HG02981 (cell line): ENCODE measurements around the gene FOXO3.

ENCODE experiments used
- ATAC-seq: cut with Tn5 transposase; IDR thresholded peaks from one replicate; pipeline ENCODE4 v1.9.1; 2021; ENCODE audit warnings: mild to moderate bottlenecking, moderate library complexity; ENCODE audit not compliant: unreplicated experiment

FOXO3 gene

DNA sequence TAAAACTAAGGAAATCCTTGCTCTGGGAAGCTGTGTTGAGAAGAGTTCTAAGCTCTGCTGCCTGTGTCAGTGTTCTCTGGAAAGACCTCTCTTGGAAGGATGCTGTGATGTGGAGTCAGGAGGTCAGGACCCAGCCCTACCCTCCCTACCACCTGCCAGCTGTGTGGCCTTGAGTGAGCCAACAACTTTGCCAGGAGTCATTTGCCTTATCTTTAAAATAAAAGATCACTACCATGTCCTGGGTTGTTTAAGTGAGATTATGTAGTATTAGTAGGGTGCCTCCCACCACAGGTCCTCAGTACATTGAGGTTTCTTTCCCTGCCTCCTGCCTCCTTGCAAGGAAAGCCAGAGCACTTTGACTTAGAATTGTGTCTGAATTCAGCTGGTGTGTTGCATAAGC is 64.9 kb downstream of the FOXO3 start:
- no peak for ATAC-seq

DNA sequence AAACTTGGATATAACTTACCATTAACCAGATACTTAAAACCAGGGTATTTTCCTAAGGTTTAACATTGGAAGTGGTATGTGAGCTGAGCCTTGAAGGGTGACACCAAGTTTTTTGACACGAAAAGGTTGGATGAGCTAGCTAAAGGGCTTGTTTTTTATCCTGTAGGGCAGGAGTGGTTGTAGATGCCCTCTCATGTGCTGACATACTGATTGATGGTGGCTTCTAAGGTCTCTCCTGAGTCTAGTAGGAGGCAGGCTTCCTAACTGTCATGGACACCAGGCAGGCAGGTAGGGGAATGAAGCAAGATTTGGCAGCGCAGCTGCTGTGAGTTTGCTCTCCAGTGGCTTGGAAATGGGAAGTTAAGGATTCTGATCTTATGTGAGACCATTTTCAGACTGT is 66.1 kb downstream of the FOXO3 start:
- ATAC-seq, result no peak

DNA sequence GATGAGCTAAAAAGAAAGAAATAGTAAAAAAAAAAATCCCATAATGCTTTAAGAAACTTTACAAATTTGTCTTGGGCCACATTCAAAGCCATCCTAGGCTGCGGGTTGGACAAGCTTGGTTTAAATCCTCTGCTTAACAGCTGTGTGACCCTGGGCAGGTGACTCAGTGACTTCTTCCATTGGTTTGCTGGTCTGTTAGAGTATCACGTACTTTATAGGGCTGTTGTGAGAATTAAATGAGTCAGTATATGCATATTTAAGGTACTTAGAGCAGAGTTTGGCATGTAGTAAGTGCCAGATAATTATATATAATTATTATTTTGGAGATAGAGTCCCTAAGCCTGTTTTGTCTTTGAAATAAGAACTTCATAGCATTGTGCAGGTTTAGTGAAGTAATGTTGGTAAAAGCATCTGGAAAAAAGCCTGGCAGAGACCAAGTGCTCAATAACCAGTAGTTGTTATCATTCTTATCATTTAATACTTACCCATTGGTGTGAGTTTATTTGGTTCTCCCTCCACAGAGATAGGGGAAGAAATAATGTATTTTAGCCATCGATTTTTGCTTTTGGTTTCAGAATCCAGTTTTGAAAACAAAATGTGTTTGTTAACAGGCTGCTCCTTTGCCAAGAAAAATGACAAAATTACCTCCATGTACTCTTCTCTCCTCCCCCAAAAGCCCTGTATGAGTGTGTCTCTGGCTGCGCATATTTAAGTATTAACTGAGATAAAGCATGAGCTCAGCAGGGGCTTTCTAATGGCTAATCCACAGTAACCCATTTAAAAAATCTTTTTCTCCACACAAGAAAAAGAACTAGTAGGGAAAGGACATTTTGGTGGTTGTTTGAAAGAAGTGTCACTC is 67.2 kb downstream of the FOXO3 start:
- no peak for ATAC-seq

DNA sequence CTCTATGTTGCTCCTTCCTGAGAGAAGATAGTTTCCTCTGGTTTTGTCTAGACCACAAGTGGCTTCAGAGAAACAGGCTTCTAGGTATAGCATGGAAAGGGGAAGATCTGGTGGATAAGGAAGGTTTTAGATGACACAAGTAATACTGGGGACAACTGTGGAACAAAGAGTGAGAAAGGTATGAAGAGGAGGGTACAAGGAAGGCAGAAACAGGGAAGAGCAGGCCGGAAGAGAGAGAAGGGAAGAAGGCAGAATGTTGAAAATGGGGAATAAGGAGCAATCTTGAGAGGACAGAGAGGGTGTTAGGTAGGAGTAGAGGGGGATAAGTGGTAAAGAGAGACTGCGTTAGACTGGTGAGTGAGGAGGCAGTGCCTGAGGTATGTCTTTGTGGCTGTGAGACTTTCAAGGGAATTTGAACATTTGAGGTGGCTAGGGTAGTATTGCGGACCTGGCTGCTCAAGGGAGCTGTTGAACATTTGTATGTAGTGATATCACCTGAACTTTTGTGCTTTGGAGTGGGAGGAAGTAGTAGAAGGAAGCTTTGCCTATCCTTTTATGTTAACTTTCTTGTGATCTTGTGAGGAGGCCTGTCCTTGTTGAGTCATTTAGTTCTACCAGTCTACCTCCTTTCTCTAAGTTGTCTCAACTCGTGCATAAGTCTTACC is 69.5 kb downstream of the FOXO3 start:
- no peak for ATAC-seq

DNA sequence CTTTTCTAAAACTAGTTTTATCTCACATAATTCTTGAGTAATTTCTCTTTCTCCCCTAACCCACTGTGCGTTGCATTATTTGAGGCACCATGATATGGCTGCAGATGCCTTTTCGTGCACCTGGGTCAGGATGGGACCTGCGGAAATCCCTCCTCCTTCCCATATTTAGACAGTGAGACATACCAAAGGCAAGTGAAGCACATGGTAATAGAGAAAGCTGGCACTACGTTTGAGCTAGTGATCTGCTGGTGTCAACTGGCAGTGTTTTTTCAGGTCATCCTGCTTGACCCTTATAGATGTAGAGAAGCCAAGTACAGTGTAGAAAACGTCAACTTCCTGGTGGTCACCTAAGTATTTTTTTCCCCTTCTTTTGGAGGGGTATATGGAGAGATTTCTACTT is 71.7 kb downstream of the FOXO3 start:
- ATAC-seq, result no peak

DNA sequence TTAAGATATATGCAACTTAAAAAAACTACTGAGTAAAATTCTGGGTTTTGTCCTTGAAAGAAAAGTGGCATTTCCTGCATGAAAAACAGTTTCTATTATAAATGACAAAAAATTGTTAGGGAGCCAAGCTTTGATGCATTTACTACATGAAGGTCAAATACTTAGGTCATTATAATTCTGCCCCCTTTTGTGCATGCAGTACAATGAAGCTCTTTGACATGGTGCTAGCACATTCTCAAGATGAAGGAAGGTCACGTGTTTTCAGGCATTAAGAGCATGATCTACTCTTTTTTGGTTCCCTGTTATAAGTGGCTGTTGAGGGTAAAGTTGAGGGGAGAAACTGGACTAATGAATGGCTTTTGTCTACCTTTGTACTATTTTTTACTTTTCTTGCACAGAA is 72.7 kb downstream of the FOXO3 start:
- no peak for ATAC-seq

DNA sequence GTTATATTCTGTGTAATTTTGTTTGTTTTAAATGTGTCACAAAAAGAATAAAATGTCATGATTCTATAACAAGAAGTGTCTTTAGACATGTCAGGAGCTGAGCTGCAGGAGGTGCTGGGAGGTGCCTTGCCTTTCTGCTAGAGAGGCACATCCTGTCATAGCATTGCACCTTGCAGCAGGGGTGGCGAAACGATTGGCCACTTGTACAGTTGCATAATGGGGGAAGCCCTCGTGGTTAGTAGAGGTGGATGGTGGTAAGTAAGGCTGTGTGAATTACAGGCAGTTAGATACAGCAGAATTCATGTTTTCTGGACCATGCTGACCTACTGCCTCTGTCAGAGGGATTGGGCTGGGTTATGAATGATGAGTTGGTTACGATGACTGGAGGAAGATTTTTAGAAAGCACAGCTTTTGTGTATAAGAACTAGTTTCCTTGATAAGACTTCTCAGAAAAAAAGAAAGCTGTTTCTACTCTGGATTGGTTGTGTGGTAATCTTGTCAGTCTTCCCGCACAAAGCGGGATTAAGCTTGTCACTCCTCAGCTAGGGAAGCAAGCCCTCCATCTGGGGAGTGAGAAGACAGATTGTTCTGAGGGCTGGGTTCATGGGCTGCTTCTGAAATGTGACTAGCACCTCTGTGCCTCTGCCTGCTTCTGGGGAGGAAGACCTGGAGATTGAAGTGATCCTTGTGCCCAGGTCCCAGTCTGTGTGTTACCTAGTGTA is 74.9 kb downstream of the FOXO3 start:
- no peak for ATAC-seq

DNA sequence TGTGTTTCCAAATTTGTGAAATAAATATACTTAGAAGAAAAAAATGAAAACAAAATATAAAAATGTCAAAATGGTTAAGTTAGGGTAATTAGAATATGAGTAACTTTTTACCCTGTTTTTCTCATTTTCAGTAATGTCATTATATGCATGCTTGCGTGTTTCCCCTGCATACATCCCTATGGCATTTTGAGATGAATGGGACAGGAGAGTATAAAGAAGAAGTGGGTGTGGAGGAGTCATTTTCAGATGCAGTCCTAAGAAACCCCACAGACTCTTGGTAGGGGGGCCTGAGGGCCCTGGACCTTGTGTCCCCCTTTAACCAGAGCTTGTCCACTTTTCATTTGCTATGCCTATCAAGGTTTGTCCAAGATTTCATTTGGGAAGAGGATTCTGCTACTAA is 77.2 kb downstream of the FOXO3 start:
- no peak for ATAC-seq

DNA sequence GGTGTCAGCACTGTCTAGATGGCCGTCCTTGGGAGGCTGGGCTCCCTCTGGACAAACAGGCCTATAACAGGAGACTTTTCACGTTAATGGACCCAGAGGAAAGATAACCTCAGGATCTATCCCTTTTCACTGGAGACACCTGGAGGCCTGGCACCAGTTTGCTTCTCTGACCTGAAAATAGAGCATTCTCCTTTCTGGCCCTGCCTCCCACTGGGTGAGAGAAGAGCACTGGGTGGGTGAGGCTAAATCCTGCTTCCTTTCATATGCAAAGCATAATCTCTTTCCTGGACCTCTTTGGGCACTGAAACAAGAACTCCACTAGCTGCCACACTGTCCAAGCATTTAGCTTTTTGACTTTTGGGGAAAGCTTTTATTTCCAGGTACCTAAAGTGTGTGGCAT is 78.3 kb downstream of the FOXO3 start:
- no peak for ATAC-seq

DNA sequence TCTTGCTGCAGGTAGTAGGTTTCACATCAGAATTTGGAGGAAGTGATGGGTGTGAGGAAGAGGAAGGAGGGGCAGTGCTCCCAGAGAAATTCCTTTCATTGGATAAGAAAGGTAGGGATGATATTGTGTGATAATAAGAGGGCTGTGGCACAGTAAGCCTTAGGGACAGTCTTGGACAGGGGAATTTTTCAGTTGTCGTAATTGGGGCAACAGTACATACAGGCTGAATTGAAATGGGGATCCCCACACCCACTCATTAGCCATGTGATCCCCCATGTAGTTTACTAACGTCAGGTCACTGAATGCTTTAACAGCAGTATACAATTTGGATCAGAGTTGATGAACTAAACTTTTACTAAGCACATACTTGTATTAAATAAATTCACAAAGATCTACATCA is 79.4 kb downstream of the FOXO3 start:
- ATAC-seq, result no peak

DNA sequence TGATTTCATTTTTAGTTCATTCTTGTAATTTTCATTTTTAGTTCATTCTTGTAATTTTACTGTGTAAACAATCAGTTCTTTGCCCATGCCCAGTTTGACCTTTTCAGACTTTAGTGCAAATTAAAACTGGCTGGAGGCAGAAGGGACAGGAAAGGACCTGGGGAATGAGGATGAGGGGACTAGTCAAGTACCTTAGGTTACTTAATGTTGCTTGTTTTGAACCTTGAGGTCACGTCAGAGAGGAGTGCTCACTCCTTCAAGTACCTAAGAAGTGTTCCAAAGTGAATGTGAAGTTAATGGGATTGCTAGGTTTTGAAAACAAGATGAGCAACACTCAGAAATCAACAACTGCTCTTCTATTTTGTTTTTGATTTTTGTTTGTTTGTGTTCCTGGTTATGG is 82.5 kb downstream of the FOXO3 start:
- ATAC-seq, result no peak

DNA sequence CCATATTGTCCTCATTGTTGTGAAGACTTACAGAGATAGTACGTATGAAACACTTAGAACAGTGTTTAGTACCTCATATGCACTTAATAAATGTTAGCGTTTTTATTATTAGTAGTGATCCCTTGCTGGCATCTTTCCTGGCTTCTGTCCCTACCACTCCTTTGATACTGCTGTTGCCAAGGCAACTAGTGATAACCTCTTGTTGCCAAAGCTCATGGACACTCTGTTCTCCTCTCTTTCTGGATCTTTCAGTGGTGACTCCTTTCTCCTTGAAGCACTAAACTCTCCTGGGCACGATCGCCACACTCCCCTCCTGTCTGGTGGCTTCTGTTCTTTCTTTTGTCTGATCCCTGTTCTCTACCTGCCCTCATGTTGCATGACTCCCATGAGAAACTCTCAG is 83.5 kb downstream of the FOXO3 start:
- ATAC-seq, result no peak

DNA sequence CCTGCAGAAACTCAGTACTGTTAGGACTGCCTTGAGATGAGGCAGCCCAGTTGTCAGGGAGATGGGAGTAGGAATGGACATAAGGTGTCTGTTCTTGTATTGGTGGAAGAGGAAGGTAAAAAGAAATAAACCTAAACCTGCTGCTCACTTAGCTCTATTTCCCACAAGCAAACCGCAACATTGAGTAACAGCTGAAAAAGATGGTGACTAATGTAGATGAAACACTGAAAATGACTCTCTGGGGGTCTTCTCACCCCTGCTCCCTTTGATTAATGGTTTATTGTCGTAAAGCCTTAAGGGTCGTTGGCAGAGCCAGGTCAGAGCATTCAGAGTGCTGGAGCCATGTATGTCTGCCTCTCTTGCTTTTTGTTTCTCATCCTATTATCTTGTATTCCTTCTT is 87.5 kb downstream of the FOXO3 start:
- ATAC-seq, result no peak

DNA sequence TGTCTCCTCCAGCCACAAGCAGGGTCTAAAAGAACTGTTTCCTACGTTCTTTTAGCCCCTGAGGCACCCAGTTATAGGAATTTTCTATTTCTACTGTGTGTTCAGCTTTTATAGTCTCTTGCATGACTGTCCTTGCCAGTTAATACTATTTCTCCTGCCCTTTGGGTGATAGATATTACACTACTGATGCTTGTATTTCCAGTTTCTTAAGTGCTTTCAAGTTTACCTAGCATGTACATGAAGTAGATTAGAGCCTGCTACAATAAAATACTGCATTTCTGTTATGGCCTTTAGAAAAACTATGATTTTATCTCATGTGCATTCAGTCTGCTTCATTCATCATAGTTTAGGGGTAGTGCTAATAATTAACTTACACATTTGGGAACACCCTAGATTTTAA is 89.6 kb downstream of the FOXO3 start:
- no peak for ATAC-seq

DNA sequence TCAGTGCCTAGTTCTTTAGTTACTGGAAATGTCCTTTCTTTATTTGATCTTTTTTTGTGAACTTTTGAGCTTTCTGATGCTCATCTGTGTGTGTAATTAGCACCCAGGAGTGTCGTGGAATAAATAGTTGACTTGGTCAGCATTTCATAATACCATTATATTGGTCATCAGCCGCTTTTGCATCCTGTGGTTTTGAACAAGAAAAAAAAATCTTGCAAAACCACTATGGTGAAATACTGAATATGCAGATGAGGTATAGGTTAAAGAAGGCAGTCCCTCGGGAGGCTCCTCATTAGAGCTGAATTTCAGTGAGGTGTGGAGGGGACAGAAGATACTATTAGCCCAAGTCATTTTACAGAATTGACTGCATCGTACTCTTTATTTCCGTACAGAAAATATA is 90.1 kb downstream of the FOXO3 start:
- no peak for ATAC-seq

DNA sequence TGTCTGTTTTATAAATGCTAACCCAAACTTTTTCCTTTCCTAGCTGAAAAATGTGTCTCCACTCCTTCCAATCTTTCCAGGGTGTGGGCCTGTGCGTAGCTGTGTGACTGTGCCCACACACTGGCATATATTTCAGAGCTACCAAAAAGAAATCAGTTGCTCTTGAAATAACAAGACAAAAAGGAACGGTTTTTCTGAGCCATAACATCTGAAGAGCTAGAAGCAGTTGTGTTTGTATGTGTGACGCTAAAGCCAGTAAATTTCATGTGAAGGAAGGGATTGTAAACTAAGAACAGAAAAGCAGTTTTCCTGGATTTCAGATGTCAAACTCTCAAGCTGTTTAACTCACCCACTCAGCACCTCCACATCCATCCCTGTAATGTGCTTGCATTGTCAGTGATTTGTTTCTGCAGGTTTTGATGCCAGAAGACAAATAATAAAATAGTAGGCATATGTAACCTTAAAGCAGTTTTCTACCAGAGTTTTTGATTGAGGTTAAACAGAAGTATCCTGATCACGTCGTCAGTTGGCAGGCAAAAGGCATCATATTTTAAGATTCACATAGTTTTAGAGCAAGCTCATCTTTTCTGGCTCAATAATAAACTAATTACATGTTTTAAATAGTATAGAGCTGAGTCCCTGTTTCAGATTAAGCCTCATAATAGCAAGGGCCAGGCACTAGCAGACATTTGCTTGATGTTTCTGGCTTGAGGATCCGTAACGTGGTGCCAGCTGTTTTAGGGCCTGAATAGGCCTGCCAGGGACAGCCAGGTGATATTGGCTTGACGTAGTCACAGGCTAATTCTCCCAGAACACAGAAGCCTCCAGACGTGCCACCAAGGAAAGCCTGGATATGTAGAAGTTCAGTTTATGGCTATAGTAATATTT is 90.9 kb downstream of the FOXO3 start:
- ATAC-seq, result no peak

DNA sequence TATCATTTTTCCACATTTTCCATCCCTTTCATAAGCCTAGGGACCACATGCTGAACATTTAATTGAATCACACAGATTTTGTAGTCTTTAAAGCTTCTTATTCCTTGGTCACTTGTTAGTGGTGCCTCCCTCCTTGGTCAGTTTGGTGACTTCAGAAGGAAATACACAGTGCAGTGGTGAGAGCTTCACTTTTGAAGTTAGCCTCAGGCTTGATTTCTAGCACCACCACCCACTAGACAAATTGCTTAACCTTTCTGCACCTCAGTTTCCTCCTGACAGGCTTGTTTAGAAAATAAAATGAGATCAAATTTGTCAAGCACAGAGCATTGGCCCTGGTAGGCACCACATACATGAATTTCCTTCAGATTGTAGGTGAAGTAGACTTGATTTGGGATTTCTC is 91.7 kb downstream of the FOXO3 start:
- ATAC-seq, result no peak

DNA sequence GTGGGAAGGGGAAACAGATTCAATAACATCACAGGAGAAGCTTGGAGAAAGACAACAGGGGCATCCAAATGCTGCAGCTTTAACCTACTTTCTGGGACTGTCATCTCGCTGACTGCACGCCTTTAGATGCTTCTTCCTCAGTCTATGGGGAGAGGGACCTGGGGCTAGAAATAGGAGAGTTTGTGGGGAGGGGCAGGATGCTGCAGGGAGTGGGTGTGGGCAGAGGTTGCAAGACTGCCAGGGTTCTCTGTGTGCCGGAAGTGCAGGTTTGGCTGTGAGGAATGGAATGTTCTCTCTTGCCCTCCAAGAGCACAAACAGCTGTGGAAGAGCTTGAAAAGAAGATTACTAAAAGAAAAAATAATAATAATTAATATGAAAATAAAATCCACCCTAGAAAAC is 93.2 kb downstream of the FOXO3 start:
- no peak for ATAC-seq

DNA sequence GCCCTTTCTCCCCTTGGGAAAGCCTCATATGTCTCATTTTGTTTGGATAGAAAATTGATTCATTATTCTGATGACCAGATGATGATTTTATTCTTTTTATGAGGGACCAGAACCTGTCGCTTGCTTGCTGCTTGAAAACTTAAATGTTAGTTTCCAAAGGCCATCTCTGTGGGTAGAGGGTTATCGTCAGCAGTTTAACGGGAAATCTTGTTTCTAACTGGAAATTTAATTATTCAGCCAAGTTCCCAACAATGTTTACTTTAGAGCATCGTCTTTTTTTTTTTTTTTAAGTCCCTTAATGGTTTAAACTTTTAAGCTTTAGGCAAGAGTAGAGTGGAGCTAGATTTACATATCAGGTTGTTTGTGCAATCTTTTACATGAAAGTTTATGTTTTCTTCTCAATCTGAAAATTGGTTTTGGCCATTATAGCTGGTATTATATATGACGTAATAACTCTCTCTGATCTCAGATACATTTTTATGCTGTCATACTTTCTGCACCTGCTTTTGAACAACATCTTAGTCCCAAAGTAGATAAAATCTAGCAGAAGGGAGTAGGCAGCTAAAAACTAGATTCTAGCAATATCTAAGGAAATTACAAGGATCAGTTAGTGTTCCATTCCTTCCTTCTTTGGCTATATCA is 93.9 kb downstream of the FOXO3 start:
- no peak for ATAC-seq

DNA sequence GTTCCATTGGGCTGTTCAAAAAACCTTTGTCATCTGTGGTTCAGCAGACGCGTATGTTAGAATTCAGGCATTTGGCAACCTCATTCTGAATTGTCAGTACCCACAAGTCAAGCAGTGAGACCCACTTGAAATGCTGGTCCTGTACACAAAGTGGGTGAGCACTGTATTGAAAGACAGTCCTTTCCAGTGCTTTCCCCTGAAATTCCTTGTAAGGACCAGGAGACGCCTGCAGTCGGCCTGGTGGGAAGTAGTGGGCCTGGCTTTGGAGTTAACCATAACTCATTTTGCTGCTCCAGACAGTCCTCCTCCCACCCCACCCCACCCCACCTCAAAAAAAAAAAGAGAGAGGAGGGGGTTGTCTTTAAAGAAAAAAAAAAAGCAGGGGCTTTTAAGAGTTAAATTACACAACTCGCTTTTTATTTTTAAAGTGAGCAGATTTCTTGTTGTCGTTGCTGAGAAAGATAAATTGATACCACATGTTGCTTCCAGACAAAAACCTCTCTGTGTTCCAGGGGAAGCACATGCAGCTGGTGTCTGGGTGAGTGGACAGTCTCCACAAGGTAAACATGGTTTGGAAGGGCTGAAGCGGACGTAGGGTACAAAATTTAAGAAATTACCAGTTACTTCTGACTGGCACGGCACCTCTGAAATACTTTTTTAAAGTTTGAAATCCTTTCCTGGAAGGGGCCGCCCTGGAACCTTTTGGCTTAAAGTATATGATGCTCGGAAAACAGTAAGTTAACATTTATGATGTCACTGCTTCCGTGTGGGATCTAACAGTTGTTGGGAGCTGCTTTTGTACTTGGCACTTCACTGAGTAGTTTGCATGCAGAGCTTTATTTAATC is 95.3 kb downstream of the FOXO3 start:
- no peak for ATAC-seq
